Measurements from ENCODE around the gene DNAI7.

Gene DNAI7

GRCh38 chr12:25087596-25087995 is 107.4 kb downstream of the DNAI7 start:
- Histone ChIP-seq H3K36me3 (ENCODE audit: control insufficient read depth, insufficient read depth, low read length) (peaks cover 20% of the 10 kb centered on the region), H3K27me3 (replicated peaks; ENCODE audit: control insufficient read depth, insufficient read depth, low read length) (no peaks in the 10 kb centered on the region), H3K4me3 (replicated peaks; ENCODE audit: low read depth, low read length) (no peak overlapping the region)
- TF ChIP-seq CTCF (IDR thresholded peaks at IDR 0.05; ENCODE audit: insufficient read depth, low read length, poor library complexity, severe bottlenecking), result no peak
- no peak for DNase-seq (ENCODE audit: extremely low read depth, insufficient read length)

- Histone ChIP-seq H3K36me3 (ENCODE audit: control insufficient read depth, insufficient read depth, low read length) (peaks cover 25% of the 10 kb centered on the region), H3K4me3 (replicated peaks; ENCODE audit: low read depth, low read length) (no peak overlapping the region), H3K27me3 (replicated peaks; ENCODE audit: control insufficient read depth, insufficient read depth, low read length) (no peaks in the 10 kb centered on the region)
- TF ChIP-seq CTCF (IDR thresholded peaks at IDR 0.05; ENCODE audit: insufficient read depth, low read length, poor library complexity, severe bottlenecking), result no peak
- DNase-seq (ENCODE audit: extremely low read depth, insufficient read length), result no peak
Observed at GRCh38 chr12:25084816-25085215, 110.1 kb downstream of the DNAI7 start.

DNA sequence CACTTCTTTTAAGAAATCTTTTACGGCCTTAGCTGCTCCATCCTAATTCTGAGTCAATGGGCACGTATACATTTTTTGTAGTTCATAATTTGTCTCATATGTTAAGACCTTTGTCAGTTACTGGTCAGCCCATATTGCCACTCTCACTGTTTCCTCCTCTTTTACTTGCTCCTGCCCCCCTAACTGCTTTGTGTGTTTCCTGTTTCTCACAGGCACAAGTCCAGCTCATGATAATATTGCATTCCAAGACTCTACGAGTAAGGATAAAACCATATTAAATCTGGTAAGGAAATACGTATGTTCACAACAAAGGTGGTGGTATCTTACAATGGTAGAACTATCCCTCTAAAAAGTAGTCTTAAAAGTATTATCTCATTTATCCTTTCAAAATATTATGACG is 111.7 kb downstream of the DNAI7 start:
- peaks cover 27% of the 10 kb centered on the region for H3K36me3 ChIP-seq (ENCODE audit: control insufficient read depth, insufficient read depth, low read length)

DNA sequence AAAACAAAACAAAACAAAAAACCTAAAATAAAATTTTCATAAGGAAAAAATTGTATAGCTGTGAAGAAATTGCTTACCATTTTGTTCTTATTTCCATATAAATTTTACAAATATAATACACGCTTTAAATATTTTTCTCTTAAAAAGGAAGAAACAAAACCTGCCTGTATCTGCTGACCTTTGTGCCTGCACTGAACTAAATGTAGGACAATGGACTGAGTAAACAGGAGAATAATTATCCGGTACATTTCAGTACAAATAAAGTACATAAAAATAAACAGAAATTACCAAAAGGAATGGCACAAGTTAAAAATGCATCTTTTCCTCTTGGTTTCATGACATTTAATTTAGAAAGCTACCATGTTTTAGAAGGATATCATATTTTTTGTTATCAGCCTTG is 112.3 kb downstream of the DNAI7 start:
- Histone ChIP-seq H3K27me3 (replicated peaks; ENCODE audit: control insufficient read depth, insufficient read depth, low read length) (no peaks in the 10 kb centered on the region), H3K36me3 (ENCODE audit: control insufficient read depth, insufficient read depth, low read length) (peaks cover 25% of the 10 kb centered on the region), H3K4me3 (replicated peaks; ENCODE audit: low read depth, low read length) (no peak overlapping the region)
- DNase-seq (ENCODE audit: extremely low read depth, insufficient read length), result no peak
- TF ChIP-seq CTCF (IDR thresholded peaks at IDR 0.05; ENCODE audit: insufficient read depth, low read length, poor library complexity, severe bottlenecking), result no peak

More for the DNA sequence above, 111.7 kb downstream of the DNAI7 start:
- no peak for TF ChIP-seq CTCF (IDR thresholded peaks at IDR 0.05; ENCODE audit: insufficient read depth, low read length, poor library complexity, severe bottlenecking)
- no peak for DNase-seq (ENCODE audit: extremely low read depth, insufficient read length)
- Histone ChIP-seq H3K4me3 (replicated peaks; ENCODE audit: low read depth, low read length) (no peak overlapping the region), H3K27me3 (replicated peaks; ENCODE audit: control insufficient read depth, insufficient read depth, low read length) (no peaks in the 10 kb centered on the region)

GRCh38 chr12:25079393-25079792 is 115.6 kb downstream of the DNAI7 start:
- H3K4me3 ChIP-seq (replicated peaks; ENCODE audit: low read depth, low read length), result no peak overlapping the region
- no peak for DNase-seq (ENCODE audit: extremely low read depth, insufficient read length)
- no peak for TF ChIP-seq CTCF (IDR thresholded peaks at IDR 0.05; ENCODE audit: insufficient read depth, low read length, poor library complexity, severe bottlenecking)

GRCh38 chr12:25074954-25075353 is 120.0 kb downstream of the DNAI7 start:
- no peaks in the 10 kb centered on the region for H3K27me3 ChIP-seq (replicated peaks; ENCODE audit: control insufficient read depth, insufficient read depth, low read length)
- peak; percentile 37 for DNase-seq (ENCODE audit: extremely low read depth, insufficient read length)
- peaks cover 10% of the 10 kb centered on the region for H3K36me3 ChIP-seq (ENCODE audit: control insufficient read depth, insufficient read depth, low read length)
- TF ChIP-seq CTCF (IDR thresholded peaks at IDR 0.05; ENCODE audit: insufficient read depth, low read length, poor library complexity, severe bottlenecking), result no peak
- H3K4me3 ChIP-seq (replicated peaks; ENCODE audit: low read depth, low read length), result no peak overlapping the region

More at GRCh38 chr12:25079393-25079792, 115.6 kb downstream of the DNAI7 start:
- Histone ChIP-seq H3K27me3 (replicated peaks; ENCODE audit: control insufficient read depth, insufficient read depth, low read length) (no peaks in the 10 kb centered on the region), H3K36me3 (ENCODE audit: control insufficient read depth, insufficient read depth, low read length) (peaks cover 9% of the 10 kb centered on the region)

All from GM06990 (cell line).